GM19467 (cell line): Measurements from ENCODE around the gene CERS6.
"Not testable (repeated sequence)": the region's sequence is repeated elsewhere in the genome, so short reads cannot be mapped to it uniquely, and the experiment has no call there.

Experiments
- ATAC-seq: cut with Tn5 transposase; IDR thresholded peaks from one replicate; pipeline ENCODE4 v1.9.1; 2021; ENCODE audit warnings: mild to moderate bottlenecking, moderate library complexity; ENCODE audit not compliant: unreplicated experiment

Gene CERS6

DNA sequence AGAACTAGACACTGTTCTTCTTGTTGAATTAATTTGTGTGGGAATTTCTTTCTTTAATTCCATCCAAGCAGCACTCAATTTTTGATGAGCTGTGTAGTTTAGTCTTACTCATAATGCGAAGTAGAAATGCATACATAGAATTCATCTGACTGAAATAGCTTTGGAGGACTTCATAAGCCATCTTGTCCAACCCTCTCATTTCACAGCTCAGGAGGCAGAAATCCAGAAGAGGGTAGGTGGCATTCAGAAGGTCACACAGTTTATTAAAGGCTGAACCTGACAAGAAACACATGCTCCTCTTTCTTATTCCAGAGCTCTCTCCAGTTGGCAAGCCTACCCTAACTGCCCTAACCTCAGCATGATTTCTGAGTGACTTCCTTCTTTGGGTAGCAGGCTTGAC lies 177.1 kb downstream of the CERS6 start:
- ATAC-seq, result no peak

GRCh38 chr2:168633895-168634294 lies 177.8 kb downstream of the CERS6 start:
- peak; percentile 54 for ATAC-seq

DNA sequence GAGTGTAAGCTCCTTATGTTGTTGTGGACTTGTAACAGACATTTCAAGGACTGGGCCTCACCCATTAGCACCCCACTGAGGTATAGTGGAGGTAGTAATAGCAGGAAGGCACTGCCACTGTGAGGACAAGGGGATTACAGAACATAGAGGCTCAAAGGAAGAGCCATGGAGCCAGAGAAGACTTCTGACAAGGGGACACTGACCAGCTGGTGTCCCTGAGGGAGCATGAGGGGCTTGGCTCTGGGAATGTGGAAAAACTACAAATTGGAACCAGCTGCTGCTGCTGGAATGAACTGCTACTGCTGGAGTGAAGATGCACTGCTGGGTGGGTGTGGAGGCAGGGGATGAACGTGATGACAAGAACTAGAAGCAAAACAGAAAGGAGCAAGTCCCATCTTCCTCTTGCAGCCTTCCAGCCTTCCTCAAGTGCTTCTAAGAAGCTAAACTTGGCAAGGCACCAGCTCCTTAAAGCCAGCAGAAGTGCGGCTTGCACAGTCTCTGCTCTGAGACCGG lies 179.0 kb downstream of the CERS6 start:
- ATAC-seq, result no peak

- ATAC-seq, result no peak
These were observed 182.9 kb downstream of the CERS6 start for GRCh38 chr2:168639018-168639417.

DNA sequence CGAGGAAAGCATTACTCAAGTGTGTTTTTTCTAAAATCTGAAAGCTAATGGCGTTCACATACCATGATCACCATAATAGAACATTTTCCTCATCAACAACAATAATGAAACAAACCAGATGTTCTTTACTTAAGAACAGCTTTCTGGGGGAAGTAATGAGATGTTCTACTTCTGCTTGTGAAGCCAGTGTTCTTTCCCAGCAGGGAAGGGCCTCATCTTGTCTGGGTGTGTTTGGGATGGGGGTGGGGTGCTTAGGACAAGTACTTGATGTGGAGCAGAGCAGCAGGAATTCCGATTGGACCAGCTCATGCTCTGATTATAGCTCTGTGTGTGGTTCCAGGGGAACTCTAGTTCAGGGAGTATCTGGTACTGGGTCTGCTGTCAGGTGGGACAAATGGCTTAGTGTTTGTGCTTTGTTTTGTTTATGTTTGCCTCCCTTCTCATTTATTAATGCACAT lies 183.4 kb downstream of the CERS6 start:
- no peak for ATAC-seq

GRCh38 chr2:168640039-168640438 lies 184.0 kb downstream of the CERS6 start:
- ATAC-seq, result no peak

GRCh38 chr2:168641636-168642035 lies 185.6 kb downstream of the CERS6 start:
- no peak for ATAC-seq

DNA sequence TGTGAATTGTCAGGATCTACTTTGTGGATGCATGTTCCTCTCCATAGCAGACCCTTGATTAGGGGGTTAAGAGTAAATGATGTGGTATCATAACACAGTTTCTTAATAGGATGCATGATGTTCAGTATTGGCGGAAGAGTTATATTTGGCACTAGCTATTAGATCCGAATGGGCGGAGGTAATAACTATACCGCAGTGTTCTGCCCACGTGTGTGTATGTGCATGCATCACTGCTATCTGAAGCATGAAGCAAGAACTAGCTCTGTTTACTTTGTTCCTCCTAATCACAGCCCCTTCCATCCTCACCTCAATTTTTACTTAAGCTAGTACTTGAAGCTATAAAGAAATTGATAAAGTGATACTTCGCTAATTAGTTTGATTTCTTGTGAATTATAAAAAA lies 186.8 kb downstream of the CERS6 start:
- ATAC-seq, result no peak

DNA sequence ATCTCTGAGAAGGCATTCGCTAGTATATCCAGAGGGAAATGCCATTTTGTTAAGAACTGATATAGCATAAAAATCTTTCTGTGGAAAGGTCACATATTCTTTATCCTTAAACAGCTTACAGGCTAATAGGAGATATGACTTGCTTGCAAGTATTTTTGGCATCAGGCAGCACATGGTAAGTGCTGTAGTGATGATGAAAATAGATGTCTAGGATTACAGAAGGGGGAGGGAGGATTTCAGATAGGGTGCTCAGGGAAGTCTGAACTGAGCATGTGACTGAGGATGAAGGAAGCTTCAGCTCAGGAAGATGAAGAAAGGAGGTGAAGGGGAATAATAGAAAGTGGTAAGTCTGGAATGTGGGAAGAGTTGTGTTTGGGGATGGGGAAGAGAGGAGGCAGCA lies 187.9 kb downstream of the CERS6 start:
- ATAC-seq, result no peak

DNA sequence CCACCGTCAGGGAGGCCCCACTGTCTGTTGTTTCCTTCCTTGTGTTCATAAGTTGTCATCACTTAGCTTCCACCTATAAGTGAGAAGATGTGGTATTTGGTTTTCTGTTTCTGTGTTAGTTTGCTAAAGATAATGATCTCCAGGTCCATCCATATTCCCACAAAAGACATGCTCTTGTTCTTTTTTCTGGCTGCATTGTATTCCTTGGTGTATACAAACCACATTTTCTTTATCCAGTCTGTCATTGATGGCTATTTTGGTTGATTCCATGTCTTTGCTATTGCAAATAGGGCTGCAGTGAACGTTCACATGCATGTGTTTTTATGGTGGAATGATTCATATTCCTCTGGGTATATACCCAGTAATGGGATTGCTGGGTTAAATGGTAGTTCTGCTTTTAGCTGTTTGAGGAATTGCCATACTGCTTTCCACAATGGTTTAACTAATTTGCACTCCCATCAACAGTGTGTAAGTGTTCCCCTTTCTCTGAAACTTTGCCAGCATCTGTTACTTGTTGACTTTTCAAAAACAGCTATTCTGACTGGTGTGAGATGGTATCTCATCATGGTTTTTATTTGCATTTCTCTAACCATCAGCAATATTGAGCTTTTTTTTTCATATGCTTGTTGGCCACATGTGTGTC lies 189.7 kb downstream of the CERS6 start:
- ATAC-seq, result no peak

DNA sequence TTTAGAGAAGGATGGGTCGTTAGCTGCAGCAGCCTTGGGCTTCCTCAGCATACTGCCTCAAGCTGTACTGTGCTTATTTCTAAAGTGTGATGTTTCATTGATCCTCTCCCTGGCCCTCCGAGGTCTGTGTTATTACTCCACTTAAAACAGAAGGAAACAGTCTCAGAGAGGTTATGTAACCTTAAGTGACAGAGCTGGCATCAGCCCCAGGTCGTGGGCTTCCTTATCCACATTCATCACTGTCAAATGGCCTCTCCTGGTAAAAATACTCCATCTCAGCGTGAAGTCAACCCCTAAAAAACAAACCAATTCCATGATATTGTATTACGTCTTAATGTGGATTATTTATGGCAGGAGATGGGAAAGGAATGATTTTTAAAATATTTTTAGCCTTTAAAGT lies 193.0 kb downstream of the CERS6 start:
- ATAC-seq, result no peak

DNA sequence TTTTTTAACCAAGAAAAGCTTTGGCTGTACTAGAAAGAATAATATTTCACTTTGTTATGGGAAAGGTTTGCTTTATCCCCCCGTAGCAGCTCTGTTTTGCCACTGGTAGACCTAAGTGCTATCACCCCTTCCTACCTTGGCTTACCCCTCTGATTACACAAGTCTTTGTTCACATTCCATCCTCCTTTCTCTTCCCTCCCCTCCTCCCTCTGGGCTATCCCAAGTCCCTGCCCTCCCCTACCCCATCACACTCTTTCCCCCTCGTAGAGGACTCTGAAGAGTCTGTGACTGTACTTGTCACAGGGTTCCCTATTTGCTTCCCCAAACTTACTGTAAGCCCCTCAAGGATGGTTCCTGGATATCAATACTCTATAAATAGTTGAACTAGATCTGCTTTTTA lies 193.5 kb downstream of the CERS6 start:
- ATAC-seq, result no peak

GRCh38 chr2:168650139-168650538 lies 194.1 kb downstream of the CERS6 start:
- ATAC-seq, result no peak

- ATAC-seq, result no peak
These were observed 194.7 kb downstream of the CERS6 start for GRCh38 chr2:168650781-168651180.

DNA sequence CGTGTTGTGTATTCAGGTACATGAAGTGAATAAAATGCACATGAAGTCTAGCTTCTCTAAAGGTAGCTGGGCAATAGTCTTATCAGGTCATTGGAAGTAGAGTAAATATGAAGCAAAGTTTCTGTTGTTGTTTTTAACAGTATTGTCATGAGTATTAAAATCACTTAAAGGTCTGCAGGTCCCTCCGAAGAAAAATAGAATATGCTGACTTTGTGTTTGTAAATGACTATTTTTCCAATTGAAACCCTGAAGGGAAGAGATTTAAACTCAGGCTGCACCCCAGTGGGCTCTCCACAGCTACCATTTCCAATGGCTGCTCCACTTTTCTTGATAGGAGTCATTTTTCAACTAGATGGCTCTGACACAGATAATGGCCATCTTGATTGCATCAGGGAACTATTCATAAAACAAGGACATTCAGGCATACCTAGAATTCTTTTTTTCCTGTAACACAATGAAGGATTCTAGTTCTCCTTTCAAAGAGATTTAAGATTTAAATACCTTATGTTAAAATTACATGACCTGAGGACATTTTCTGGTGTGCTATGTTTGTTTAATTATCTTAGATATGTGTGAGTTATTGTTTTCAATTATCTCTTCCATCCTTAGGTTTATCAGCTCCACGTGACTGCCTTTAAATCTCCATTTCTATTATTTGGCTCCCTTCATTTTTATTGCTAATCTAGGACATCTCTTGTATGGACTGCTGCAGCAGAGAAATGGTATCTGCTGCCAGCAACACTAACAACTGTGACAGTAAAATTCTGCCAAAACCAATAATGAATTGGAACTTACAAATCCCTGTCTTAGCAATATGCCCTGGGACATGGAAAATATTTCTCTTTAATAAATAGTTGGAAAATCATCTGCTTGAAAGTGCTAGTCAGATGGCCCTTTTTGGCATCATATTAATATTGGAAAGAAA lies 197.2 kb downstream of the CERS6 start:
- ATAC-seq, result no peak

- ATAC-seq, result no peak
These were observed 198.6 kb downstream of the CERS6 start for GRCh38 chr2:168654705-168655104.

DNA sequence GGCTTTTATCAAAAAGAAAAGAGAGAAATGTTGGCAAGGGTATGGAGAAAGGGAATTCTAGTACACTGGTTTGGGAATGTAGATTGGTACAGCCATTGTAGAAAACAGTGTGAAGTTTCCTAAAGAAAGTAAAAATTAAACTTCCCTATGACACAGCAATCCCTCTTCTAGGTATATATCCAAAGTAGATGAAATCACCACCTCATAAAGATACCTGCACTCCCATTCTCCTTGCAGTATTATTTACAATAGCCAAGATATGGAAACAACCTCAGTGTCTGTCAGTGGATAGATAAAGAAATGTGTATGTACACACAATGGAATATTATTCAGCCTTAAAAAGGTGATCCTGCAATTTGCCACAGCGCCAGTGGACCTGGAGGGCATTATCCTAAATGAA lies 199.1 kb downstream of the CERS6 start:
- no peak for ATAC-seq

GRCh38 chr2:168657378-168657777 lies 201.3 kb downstream of the CERS6 start:
- ATAC-seq, result not testable (repeated sequence)

DNA sequence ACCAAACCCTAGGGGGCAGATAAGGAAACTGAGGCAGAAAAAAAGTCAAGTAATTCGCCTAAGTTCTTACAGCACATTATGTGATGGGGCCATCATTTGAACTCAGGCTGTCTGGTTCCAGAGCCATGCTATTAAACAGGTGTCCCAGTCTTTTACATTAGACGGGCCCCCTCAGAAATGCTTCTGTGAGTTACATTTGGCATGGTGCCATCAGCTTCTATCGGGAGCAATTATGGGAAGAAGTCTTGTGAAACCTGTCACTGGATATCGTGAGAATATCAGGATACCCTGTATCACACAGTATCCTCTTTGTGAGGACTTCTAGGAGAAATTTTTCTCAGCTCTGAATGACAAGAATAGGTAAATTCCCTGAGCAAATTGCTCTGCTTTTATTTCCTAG lies 202.6 kb downstream of the CERS6 start:
- ATAC-seq, result no peak

DNA sequence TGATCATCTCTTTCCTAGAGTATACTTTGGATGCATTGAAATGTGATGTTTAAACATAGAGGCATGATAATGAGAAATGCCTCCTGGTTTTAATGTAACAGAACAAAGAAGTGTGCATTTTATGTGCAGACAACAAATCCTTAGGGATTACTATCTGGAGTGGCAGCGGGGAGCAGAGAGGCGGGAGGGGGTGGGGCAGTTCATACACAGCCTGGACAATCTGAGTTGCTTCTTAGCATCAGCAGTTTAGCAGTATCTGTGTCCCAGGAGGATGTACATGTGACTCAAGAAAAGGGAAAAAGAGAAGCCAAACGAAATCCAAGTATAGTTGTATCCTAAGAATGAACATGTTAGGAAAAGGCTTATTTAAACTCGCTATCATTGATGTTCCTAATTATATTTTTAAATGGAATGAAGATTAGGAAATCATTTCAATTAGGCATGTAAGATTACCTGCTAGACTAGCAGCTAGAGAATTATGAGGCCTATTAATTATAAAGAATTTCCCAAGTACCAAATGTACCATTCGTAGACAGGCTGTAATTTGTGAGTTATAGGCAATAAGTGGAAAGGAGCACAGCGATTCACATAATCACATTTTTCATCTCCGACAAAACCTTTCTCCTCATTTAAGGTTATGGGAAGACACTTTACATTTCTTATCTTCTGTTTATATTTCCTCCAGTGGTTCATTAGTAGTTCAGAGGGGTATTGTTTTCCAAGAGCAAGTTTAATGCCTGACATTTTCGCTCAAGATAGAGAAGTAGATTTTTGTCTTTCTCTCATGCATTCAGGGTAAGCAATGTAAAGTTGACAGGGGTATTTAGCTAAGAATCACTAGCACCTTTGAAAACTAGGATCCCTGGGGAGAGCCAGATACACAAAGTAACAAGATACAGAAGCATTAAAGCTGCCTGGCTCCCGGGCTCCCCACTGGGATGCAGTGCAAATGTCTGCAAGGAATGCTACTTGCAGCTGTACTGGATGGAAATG lies 205.1 kb downstream of the CERS6 start:
- no peak for ATAC-seq

GRCh38 chr2:168661863-168662256 lies 205.8 kb downstream of the CERS6 start:
- no peak for ATAC-seq
